K562 (cell line): ENCODE measurements around the gene DYRK1A. TPM values are rescaled to one million over a fixed set of nuclear protein-coding genes. Genes with fewer than 3 reads are reported as not detected.

Experiments
- GABPA ChIP-seq: fragments of 200-800 bp; sonication (Bioruptor generic); conservative IDR thresholded peaks from 2 replicates; pipeline ENCODE4 v1.6.1; 2016; ENCODE audit warnings: low read depth, missing genetic modification characterization, missing compliant biosample characterization
- IFI16 ChIP-seq: fragments of 250-450 bp; sonication (Bioruptor Pico); IDR thresholded peaks from 2 replicates; pipeline ENCODE4 v2.1.2; 2022; ENCODE audit warnings: mild to moderate bottlenecking, inconsistent platforms
- MECOM ChIP-seq: fragments of 250-450 bp; sonication (Bioruptor Pico); IDR thresholded peaks from 2 replicates; pipeline ENCODE4 v1.8.0; 2022; ENCODE audit warnings: inconsistent platforms
- PTTG1 ChIP-seq: fragments of 450-650 bp; IDR thresholded peaks from 2 replicates; pipeline ENCODE4 v1.6.1; 2016; ENCODE audit warnings: low read depth, mild to moderate bottlenecking, missing genetic modification characterization, missing compliant biosample characterization
- SMARCA4 ChIP-seq: fragments of 450-650 bp; IDR thresholded peaks from 2 replicates; pipeline ENCODE4 v1.6.1; 2016
- TAF7 ChIP-seq: fragments of 450-650 bp; IDR thresholded peaks from 2 replicates; pipeline ENCODE4 v1.6.1; 2016; ENCODE audit warnings: missing genetic modification characterization, missing compliant biosample characterization
- TBP ChIP-seq: optimal IDR thresholded peaks from 2 replicates; pipeline ENCODE3; 2011; ENCODE audit warnings: low read depth, low read length, improper control_type of control experiment
- ZKSCAN3 ChIP-seq: fragments of 250-450 bp; sonication (Bioruptor Pico); IDR thresholded peaks from 2 replicates; pipeline ENCODE4 v1.4.0; 2020
- ZNF197 ChIP-seq: fragments of 200-800 bp; sonication (Bioruptor generic); IDR thresholded peaks from 2 replicates; pipeline ENCODE4 v1.6.1; 2016; ENCODE audit warnings: low read depth, missing genetic modification characterization, missing compliant biosample characterization
- ZNF41 ChIP-seq: fragments of 250-450 bp; sonication (Bioruptor Pico); conservative IDR thresholded peaks from 2 replicates; pipeline ENCODE4 v1.4.0; 2020; ENCODE audit warnings: mild to moderate bottlenecking
- ZNF76 ChIP-seq: fragments of 250-450 bp; sonication (Bioruptor Pico); IDR thresholded peaks from 2 replicates; pipeline ENCODE4 v1.4.0; 2020; ENCODE audit warnings: mild to moderate bottlenecking, moderate library complexity, borderline replicate concordance
- polyA plus RNA-seq, 8 experiments: library from polyadenylated mRNA; depleted of rRNA in 4 of 8; stranded (reverse) in 5 of 8; unstranded in 3 of 8; fragments of >200 nt; fragmentation: Nextera tagmentation in 2 of 8; fragmentation: Illumina TruSeq in 1 of 8; extraction: Ambion mirVana in 2 of 8; extraction: Trizol in 1 of 8; gene quantifications; 2 replicates each; pipeline versions ENCODE4 v1.2.1 to v1.2.3, GENCODE V29; 2011 to 2014; ENCODE audit warnings: inconsistent platforms in 1 of 8, missing spikeins in 1 of 8
- total RNA-seq, 7 experiments: library from RNA; depleted of rRNA in 6 of 7; stranded (reverse); fragments of >200 nt in 6 of 7; fragmentation: Illumina TruSeq in 2 of 7; extraction: Trizol in 2 of 7; gene quantifications; 2 replicates each; pipeline versions ENCODE4 v1.2.1 to v1.2.3, GENCODE V29; 2011 to 2021; ENCODE audit warnings: low replicate concordance in 1 of 7
- TF ChIP-seq, protein P1 (sequence below), 2 experiments: fragments of 450-650 bp; IDR thresholded peaks; 2 replicates each; pipeline ENCODE4 v1.6.1; 2016; ENCODE audit warnings: mild to moderate bottlenecking in 2 of 2, borderline replicate concordance in 1 of 2, low read depth in 1 of 2, moderate library complexity in 1 of 2
- TF ChIP-seq, protein P2 (sequence below): fragments of 250-450 bp; sonication (Bioruptor Pico); IDR thresholded peaks from 2 replicates; pipeline ENCODE4 v1.4.0; 2020; ENCODE audit warnings: mild to moderate bottlenecking
- TF ChIP-seq, protein P3 (sequence below), 3 experiments: fragments of 200-800 bp in 1 of 3; sonication (Bioruptor generic) in 1 of 3; sonication (generic) in 1 of 3; formaldehyde crosslinking in 1 of 3; IDR thresholded peaks; 2 replicates each; pipeline versions ENCODE4 v1.6.1 to v1.8.0; 2016 to 2022; ENCODE audit warnings: mild to moderate bottlenecking in 2 of 3, missing compliant biosample characterization in 2 of 3, missing genetic modification characterization in 2 of 3, missing genetic modification reagents in 1 of 3
- TF ChIP-seq, protein P4 (sequence below): fragments of 250-450 bp; sonication (Bioruptor Pico); IDR thresholded peaks from 2 replicates; pipeline ENCODE4 v1.8.0; 2021; ENCODE audit warnings: borderline replicate concordance, mild to moderate bottlenecking, moderate library complexity; ENCODE audit not compliant: poor library complexity, severe bottlenecking

The DYRK1A gene
- total and polyA plus RNA-seq, 9 of the 15 experiments (the other 6 are each of a cell fraction or from before 2014, with no cell fraction given): 3.7 to 64.8 (median 42.3) TPM

DNA sequence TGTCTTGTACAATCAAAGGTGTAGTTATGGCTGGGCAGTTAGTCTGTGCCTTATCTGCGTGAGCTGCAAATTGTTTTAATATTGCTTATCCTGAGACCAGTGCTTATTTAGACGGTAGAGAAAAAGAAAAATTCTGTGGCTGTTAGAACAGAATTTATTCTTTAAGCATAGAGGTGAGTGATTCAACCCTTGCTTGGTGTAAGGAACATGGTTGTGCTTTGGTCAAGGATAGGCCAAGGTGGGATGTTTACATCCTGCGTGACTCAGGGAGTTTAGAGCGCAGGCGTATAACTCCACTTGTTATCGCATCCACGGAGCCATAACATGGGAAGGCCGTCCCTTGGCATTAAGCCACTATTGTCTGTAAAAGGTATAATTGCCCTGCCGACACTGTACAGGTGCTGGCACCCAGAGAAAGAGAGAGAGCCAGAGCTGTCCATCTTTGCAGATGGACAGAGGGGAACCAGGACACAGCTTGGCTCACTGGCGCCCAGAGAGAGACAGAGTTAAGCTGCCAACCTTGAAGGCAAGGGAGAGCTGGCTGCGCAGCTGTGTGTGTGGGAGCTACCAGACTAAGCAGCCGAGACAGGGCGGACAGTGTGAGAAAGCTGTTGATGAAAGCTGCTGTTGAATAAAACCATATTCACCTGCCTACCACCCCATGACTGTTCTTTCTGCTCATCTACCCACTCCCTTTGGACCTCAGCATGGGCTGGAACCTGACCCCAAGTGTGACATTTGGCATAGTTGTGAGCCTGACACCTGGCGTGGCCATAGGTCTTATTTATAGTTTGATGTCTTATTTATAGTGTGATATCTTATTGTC lies 200.4 kb downstream of the DYRK1A start (continued):
- TF ChIP-seq, protein P1, sequence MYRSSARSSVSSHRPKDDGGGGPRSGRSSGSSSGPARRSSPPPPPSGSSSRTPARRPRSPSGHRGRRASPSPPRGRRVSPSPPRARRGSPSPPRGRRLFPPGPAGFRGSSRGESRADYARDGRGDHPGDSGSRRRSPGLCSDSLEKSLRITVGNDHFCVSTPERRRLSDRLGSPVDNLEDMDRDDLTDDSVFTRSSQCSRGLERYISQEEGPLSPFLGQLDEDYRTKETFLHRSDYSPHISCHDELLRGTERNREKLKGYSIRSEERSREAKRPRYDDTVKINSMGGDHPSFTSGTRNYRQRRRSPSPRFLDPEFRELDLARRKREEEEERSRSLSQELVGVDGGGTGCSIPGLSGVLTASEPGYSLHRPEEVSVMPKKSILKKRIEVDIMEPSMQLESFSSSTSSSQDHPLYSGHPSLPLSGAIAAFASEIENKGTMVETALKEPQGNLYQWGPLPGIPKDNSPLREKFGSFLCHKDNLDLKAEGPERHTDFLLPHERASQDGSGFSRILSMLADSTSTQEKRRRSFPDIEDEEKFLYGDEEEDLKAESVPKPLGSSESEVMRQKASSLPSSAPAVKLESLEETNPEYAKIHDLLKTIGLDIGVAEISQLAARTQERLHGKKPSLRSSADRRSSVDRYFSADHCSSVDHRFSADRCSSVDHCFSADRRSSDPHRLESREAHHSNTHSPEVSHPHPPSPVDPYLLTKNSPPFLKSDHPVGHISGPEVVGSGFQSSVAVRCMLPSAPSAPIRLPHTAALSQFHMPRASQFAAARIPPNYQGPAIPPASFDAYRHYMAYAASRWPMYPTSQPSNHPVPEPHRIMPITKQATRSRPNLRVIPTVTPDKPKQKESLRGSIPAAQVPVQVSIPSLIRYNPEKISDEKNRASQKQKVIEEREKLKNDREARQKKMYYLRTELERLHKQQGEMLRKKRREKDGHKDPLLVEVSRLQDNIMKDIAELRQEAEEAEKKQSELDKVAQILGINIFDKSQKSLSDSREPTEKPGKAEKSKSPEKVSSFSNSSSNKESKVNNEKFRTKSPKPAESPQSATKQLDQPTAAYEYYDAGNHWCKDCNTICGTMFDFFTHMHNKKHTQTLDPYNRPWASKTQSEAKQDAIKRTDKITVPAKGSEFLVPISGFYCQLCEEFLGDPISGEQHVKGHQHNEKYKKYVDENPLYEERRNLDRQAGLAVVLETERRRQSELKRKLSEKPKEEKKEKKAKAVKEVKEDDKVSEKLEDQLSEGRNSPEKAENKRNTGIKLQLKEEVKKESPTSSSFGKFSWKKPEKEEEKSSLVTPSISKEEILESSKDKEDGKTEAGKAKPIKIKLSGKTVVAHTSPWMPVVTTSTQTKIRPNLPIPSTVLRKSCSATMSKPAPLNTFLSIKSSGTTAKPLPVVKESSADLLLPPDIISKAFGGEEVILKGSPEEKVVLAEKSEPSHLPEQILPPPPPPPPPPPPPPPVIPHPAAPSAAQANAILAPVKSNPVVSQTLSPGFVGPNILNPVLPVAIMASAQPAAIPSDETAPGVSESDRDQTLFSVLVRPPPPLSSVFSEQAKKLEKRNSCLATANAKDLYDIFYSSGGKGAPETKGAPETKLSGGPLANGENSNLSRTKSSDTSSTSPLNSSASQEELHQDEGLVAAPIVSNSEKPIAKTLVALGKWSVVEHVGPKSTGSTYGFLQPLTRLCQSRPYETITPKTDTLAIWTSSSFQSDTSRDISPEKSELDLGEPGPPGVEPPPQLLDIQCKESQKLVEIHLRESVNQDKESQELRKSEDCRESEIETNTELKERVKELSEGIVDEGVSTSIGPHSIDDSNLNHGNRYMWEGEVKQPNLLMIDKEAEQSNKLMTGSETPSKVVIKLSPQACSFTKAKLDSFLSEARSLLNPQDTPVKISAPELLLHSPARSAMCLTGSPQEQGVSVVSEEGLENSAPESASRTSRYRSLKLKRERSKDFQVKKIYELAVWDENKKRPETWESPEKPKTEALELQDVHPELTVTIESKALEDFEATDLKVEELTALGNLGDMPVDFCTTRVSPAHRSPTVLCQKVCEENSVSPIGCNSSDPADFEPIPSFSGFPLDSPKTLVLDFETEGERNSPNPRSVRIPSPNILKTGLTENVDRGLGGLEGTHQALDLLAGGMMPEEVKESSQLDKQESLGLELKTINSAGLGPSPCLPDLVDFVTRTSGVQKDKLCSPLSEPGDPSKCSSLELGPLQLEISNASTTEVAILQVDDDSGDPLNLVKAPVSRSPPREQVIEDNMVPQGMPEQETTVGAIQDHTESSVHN (IDR thresholded peaks at IDR 0.05; ENCODE audit: borderline replicate concordance in 1 of 2, low read depth in 1 of 2): no peak
- TF ChIP-seq PTTG1 (tag): peak; percentile 97
- TF ChIP-seq MECOM (CRISPR knock-in tag): peak; percentile 96
- no peak for TF ChIP-seq TBP
- TF ChIP-seq, protein P2, sequence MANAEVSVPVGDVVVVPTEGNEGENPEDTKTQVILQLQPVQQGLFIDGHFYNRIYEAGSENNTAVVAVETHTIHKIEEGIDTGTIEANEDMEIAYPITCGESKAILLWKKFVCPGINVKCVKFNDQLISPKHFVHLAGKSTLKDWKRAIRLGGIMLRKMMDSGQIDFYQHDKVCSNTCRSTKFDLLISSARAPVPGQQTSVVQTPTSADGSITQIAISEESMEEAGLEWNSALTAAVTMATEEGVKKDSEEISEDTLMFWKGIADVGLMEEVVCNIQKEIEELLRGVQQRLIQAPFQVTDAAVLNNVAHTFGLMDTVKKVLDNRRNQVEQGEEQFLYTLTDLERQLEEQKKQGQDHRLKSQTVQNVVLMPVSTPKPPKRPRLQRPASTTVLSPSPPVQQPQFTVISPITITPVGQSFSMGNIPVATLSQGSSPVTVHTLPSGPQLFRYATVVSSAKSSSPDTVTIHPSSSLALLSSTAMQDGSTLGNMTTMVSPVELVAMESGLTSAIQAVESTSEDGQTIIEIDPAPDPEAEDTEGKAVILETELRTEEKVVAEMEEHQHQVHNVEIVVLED (CRISPR knock-in tag): peak; percentile 79
- TF ChIP-seq, protein P3, sequence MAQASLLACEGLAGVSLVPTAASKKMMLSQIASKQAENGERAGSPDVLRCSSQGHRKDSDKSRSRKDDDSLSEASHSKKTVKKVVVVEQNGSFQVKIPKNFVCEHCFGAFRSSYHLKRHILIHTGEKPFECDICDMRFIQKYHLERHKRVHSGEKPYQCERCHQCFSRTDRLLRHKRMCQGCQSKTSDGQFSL (CRISPR knock-in tag; IDR thresholded peaks at IDR 0.05): no peak
- TF ChIP-seq, protein P3 (tag; IDR thresholded peaks at IDR 0.05): peak in 1 of 2 experiments; percentile 97; a peak in 2 of 4 replicates
- TF ChIP-seq, protein P4, sequence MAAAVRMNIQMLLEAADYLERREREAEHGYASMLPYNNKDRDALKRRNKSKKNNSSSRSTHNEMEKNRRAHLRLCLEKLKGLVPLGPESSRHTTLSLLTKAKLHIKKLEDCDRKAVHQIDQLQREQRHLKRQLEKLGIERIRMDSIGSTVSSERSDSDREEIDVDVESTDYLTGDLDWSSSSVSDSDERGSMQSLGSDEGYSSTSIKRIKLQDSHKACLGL (CRISPR knock-in tag): peak; percentile 61
- peak; percentile 98 for TF ChIP-seq ZNF197 (CRISPR knock-in tag)
- TF ChIP-seq ZNF76 (CRISPR knock-in tag): peak; percentile 93
- TF ChIP-seq SMARCA4: no peak
- TF ChIP-seq ZKSCAN3 (CRISPR knock-in tag): peak; percentile 65
- peak; percentile 53 for TF ChIP-seq GABPA (tag)
- peak; percentile 89 for TF ChIP-seq IFI16 (CRISPR knock-in tag)
- peak; percentile 93 for TF ChIP-seq ZNF41 (CRISPR knock-in tag)
- TF ChIP-seq TAF7 (tag): peak; percentile 90
